Germinal center (tissue), 1 donor: ENCODE results near the gene LTB.
"Not testable (repeated sequence)": the region's sequence is repeated elsewhere in the genome, so short reads cannot be mapped to it uniquely, and the experiment has no call there.

Experiments used
- DNase-seq: peaks from one replicate; pipeline ENCODE4 v3.0.0; 2012; ENCODE audit warnings: mixed read lengths, low spot score

Gene LTB

DNA sequence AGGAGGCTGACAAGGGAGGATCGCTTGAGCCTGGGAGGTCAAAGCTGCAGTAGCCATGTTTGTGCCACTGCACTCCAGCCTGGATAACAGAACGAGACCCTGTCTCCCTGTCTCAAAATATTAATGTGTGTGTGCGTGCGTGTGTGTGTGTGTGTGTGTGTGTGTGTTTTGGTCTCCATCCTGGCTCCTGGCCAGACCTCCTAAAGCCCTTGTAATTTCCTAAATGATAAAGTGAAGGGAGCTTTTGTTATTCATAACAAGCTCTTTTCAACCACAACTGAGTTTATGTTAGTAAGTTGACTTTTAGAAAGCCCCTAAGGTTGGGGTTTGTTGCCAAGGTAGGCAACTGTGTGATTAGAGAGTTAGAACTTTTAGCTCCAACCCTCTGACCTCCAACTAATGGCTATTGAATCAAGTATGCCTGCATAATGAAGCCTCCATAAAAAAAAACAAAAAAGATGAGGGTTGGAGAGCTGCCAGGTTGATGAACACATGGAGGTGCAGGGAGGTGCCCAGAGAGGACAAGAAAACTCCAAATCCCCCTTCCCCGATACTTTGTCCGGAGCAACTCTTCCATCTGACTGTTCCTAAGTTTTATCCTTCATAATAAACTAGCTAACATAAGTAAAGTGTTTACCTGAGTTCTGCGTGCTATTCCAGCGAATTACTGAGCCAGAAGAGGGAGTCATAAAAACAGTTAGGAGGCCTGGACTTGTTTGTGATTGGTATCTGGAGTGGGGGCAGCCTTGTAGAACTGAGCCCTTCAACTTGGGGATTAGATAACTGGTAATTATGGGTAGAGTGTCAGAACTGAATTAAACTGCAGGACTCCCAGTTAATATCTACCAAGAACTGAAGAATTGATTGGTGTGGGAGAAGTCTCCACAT lies 27.5 kb upstream of the LTB start:
- DNase-seq, result no peak

DNA sequence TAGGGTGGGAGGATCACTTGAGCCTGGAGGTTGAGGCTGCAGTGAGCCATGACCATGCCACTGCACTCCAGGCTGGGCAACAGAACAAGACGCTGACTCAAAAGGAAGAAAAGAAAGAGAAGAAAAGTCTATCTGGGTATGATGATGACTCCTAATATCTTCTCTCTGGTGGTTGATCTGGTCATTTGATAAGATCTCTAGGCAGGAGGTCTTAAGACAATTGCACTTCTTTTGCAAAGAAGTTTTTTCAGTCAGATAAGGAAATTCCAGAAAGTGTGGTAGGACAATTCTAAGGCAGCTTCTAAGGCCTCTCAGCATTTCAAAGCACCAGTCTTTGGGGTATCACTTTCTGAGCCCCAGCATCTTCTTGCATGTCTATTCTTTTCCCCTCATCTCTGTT lies 25.1 kb upstream of the LTB start:
- no peak for DNase-seq

DNA sequence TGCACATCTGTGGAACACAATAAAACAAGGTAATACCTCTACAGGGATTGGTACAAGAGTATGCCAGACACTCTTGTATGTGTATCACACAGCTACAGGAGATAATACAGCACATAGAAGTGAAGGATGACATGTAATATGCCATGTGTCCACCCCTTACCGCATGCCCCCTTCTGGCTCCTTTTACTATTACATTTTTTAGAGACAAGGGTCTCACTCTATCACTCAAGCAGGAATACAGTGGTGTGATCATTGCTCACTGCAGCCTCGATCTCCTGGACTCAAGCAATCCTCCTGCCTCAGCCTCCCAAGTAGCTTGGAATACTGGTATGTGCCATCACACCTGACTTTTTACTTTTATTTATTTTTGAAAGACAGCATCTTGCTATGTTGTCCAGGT lies 14.8 kb upstream of the LTB start:
- peak; percentile 67 for DNase-seq

DNA sequence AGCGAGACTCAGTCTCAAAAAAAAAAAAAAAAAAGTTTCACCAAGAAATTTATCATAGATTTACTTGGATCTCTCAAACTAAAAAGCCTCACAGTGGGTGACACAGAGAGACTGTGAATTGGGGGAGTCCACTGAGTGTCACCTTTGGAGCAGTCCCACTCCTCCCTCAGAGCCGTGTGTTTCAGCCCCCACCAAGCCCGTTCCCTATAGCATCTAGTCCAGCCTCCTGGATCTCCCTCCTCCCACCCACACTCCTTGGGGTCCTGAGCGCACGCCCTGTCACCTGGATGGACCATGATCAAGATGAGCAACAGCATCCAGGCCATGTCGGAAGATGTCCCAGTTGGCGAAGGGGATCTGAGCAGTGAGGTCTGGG lies 10.2 kb upstream of the LTB start:
- no peak for DNase-seq

DNA sequence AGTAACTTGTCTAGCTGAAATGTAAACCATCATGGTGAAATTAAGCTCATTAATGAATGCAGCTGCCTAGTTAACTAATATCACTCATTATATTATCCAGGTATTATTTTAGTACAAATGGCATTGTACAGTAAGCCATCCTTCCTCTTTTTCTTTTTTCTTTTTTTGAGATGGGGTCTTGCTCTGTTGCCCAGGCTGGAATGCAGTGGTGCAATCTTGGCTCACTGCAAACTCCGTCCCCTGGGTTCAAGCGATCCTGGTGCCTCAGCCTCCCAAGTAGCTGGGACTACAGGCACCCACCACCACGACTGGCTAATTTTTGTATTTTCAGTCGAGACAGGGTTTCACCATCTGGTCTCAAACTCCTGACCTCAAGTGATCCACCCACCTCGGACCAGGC lies 8.5 kb upstream of the LTB start:
- DNase-seq, result not testable (repeated sequence)

DNA sequence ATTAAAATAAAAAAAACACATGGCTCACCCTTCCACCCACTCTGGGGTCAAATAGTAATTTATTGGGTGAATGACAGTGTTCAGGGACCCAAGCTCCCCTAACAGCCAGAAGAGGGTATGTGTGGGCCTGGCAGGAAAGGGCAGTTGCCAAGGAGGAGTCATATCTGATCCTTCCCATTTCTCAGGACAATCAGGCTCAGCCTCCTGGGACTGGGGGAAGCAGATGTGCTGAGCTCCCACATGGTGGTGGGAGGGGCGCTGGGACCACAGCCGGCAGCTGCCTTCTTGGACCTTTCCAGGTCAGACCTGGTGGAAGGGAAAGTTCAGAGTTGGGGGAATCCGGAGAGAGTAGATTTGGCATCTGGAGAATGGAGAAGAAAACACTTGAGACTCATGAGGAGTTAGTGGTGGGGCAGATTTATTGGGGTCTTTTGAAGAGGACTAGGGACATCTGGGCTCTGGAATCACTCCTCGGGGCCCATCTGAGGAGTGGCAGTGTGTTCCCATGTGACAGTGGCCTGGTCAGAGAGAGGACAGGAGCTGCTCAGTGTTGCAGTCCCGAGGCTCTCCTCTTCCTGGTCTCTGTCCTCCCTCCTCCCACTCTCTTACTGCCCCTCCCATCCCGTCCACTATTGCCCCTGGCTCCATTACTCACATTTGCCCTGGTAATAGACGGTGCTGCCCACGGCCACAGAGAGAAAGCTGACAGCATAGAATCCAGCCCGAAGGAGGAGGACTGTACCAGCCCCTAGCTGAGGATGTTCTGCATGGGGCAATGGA lies 6.8 kb upstream of the LTB start:
- no peak for DNase-seq

DNA sequence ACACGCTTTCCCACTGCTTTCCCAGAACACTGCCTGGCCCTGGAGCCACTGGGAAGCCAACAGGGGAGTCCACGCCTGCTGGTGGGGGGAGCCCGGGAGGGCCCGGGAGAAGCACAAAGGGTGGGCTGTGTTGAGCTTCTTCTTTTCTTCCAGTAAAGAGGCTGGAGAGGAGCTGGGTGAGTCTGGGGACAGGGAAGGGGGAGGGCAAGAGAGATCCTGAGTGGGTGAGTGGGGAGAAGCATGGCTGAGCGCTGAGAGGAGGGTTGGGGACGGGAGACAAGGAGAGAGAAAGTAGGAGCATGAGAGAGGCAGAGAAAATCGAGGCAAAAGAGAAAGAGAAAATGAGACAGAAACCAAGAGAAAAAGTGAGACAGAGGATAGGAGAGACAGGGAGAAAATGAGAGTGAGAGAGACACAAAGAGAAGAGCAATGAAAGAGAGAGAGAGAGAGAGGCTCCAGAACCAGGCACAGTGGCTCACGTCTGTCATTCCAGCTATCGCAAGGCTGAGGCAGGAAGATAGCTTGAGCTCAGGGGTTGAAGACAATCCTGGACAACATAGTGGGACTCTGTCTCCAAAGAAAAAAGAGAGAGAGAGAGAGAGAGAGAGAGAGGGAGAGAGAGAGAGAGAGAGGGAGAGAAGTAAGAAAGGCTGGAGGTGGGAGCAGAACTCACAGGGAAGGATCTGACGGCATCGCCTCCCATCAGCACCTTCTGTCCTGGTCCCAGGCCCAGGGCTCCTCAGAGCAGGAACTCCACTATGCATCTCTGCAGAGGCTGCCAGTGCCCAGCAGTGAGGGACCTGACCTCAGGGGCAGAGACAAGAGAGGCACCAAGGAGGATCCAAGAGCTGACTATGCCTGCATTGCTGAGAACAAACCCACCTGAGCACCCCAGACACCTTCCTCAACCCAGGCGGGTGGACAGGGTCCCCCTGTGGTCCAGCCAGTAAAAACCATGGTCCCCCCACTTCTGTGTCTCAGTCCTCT lies 5.9 kb upstream of the LTB start:
- DNase-seq, result no peak

DNA sequence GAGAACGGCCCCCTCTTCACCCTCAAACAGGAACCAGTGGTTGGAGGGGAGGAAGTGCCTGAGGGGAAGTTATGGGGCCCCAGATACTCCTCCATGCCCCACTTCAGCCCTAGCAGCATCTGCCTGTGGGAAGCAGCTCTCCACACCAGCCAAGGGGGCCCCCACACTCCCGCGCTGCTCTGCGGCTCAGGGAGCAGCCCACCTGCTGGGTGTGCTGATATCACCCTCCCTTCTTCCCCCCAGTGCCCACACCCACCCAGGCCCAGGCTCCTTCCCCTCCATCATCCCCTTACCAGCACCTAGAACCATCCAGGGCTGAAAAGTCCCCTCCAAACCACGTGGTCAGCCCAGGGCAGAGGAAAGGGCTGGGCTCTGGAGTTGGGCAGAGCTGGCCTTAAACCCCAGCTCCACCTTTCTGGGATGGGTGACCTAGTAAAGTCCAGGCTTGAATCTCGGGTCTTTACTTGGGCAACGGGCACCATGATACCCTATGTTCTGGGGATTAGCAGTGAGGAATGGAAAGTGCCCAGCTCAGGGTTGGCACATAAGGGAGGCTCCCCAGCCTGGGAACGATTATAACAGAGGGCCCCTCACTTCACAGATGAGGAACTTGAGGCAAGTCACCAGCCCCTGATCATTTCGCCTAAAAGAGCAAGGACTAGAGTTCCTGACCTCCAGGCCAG lies 4.5 kb upstream of the LTB start:
- DNase-seq, result peak; percentile 55

DNA sequence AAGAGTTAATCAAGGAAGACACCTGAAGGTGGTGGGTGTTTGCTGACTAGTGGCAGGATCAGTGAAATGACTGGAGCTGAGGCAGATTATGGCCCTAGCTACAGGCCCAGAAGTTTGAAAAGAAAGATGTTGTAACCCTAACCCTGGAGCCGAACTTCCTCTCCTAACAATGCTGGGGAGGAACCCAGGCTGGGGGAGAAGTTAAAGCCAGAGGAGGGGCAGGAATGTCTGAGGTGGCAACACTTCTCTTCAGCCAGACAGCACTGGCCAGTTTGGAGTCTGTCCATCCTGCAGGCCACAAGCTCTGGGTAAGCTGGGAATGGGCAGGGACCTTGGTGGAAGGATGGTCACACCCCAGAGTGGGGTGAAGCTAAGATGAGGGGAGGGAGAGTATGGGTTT lies 3.8 kb upstream of the LTB start, which contains the start of gene LST1:
Gene LST1, plus strand, starts transcription at position 270 of the 400 bp plus-strand sequence. CDS start 1,023 bp downstream, outside the sequence.
- DNase-seq, result no peak

DNA sequence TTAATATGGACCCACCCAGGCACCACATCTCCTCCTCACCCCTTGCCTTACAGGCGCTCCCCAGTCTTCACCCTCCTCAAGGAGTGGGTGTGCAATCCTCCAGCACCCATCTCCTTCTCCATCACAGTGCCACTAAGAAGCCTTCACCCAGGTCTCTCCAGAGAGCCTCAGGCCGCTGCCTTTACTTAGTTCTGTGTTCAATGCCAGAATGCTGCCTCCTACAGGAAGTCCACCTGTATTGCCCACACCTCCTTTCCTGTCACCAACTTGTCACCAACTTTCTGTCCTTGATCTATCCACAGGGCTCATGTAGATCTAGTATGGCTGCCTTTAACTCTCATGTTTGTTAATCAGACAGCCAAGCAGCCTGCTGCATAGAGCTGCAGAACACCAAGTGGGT lies 3.3 kb upstream of the LTB start:
- no peak for DNase-seq

DNA sequence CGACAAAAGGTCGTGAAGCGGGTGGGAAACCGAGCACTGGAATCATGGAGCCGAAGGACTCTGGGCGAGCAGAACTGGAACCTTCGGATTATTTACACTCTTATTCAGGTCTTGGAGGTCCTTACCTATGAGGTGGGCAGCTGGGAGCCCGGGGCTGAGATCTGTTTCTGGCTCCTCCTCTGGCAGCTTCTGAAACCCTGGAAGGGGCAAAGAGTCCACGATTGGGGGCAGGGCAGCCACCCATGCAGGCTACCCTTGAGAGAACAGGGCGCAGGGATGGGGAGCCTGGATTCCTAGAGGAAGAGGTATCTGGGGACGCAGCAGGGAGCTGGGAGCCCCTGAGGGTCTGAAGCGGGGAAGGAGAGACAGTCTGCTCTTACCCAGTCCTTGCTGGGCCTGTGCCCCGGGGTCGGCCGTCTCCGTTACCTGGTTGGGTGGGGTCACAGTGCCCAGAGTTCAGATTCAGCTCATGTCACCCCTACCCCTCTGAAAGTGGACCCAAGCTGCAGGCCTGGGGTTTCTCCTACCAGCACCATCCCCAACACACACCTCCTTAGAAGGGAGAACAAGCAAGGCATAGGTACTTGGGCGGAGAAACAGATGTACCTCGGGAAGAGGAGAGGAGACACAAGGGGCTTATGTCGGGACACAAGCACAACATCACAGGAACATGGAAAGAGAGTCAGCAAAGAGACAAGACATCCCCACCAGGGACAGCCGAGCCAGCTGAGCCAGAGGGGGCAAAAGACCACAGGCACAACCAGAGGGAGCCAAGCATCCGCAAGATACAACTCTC lies 592 bp downstream of the LTB start:
- DNase-seq, result no peak

DNA sequence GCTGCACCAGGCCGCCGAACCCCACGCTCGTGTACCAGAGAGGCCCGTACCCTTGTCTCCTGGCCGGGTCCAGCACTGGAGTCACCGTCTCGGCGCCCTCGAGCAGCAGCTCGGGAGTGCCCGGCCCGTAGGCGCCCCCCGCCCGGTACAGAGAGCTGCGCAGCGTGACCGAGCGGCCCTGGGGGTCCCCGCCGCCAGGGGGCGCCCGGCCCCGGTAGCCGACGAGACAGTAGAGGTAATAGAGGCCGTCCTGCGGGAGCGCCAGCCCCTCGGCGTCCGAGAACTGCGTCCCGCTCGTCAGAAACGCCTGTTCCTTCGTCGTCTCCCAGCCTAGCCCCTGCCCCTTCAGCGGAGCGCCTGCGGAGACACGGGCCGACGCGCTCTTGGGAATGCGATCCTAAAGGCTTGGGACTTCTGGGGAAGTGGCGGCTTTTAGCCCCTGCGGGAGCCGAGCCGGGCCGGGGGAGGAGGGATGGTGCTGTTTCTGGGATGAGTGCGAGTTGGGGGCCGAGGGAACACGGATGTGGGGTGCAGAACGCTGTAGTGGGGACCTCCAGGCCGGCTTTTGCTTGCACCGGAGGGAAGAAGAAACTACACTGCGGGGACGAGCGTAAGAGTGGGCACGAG lies 1.3 kb downstream of the LTB start:
- DNase-seq, result peak; percentile 85

DNA sequence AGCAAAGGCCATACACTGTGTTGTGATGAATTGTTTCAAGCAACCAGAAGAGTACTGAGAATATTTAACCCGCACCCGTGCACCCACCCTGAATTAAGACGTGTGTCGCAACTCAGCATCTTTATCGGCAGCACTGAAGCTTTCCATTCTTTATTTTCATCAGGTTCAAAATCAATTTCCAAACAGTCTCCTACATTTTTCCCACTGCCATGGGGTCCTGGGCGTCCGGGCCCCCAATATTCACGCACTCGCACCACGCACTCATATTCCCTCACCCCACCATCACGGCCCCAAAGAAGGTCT lies 1.8 kb downstream of the LTB start:
- no peak for DNase-seq

DNA sequence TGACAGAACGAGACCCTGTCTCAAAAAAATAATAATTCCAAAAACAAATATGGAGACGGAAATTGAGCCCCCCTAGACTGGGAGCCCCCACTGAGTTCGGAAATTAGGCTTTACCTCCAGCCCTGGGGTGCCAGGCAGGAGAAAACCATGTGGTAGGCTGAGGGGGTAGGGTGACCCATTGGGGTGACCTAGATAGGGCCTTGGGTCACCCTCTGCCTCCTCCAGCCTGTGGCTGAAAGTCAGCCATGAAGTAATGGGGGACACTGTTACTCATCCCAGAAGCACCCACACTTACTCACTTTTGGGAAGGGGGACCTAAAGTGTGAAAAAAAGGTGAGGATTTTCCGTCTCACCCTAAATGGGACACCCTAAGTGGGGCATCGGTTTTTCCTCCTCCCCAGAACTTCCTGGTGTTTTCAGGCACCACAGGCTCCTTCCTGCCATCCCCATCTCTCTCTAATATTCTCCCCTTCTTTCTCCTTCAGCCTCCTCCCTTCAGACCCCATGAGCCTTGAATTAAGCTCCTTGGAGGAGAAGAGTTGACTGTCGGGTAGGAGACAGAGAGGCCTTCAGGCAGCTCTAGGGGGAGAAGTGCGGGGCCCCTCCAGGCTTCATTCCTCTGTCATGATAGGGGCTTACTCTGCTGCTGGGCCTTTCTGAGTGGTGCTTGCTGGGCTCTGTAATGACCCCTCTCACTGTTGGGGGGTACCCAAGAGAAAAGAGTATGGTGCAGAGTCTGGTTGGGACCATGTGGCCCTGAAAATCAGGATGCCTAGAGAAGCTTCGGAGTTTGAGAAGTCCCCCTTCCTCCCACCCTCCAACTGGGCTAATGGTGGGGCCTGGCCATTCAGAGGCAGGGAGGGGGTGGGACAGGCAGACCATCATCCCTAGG lies 2.4 kb downstream of the LTB start:
- no peak for DNase-seq

DNA sequence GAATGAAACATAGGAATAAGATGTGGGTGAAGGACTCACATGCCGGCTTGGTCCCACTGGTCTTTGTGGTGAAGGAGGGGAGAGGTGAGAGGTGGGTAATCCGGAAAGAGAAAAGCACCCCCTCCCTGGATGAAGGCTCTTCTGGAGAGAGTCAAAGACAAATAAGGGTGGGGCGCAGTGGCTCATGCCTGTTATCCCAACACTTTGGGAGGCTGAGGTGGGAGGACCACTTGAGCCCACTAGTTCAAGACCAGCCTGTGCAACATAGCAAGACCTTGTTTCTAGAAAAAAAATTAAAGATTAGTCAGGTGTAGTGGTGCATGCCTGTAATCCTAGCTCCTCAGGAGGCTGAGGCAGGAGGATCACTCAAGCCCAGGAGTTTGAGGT lies 3.1 kb downstream of the LTB start:
- no peak for DNase-seq

DNA sequence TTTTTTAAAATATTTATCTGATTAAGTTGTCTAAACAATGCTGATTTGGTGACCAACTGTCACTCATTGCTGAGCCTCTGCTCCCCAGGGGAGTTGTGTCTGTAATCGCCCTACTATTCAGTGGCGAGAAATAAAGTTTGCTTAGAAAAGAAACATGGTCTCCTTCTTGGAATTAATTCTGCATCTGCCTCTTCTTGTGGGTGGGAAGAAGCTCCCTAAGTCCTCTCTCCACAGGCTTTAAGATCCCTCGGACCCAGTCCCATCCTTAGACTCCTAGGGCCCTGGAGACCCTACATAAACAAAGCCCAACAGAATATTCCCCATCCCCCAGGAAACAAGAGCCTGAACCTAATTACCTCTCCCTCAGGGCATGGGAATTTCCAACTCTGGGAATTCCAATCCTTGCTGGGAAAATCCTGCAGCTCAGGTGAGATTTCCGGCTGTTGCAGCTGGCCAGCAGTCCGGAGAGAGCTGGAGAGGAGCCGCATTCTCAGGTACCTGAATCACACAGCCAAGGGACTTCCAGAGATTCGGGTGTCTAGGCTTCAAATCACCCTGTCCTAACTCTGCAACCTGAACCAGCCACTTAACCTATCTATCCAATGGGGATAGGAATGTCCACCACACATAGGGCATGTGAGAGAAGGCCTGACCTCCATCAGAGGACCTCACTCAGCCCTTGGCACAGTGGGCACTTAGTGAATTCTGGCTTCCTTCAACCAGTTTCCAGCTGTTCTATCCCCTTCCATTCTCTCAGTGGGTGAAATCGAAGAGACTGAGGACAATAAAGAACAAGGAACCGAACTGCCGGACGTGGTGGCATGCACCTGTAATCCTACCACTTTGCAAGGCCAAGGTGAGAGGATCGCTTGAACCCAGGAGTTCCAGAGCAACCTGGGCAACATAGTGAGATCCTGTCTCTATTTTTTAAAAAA lies 3.8 kb downstream of the LTB start:
- DNase-seq, result no peak

DNA sequence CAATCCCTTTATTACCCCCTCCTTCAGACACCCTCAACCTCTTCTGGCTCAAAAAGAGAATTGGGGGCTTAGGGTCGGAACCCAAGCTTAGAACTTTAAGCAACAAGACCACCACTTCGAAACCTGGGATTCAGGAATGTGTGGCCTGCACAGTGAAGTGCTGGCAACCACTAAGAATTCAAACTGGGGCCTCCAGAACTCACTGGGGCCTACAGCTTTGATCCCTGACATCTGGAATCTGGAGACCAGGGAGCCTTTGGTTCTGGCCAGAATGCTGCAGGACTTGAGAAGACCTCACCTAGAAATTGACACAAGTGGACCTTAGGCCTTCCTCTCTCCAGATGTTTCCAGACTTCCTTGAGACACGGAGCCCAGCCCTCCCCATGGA lies 4.7 kb downstream of the LTB start:
- no peak for DNase-seq

DNA sequence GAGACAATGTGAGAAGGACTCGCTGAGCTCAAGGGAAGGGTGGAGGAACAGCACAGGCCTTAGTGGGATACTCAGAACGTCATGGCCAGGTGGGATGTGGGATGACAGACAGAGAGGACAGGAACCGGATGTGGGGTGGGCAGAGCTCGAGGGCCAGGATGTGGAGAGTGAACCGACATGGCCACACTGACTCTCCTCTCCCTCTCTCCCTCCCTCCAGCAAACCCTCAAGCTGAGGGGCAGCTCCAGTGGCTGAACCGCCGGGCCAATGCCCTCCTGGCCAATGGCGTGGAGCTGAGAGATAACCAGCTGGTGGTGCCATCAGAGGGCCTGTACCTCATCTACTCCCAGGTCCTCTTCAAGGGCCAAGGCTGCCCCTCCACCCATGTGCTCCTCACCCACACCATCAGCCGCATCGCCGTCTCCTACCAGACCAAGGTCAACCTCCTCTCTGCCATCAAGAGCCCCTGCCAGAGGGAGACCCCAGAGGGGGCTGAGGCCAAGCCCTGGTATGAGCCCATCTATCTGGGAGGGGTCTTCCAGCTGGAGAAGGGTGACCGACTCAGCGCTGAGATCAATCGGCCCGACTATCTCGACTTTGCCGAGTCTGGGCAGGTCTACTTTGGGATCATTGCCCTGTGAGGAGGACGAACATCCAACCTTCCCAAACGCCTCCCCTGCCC lies 5.2 kb downstream of the LTB start:
- no peak for DNase-seq
